SKM-1 (cell line): ENCODE results near the gene CDC42BPA.
"Not testable (repeated sequence)": the region's sequence is repeated elsewhere in the genome, so short reads cannot be mapped to it uniquely, and the experiment has no call there.

ENCODE experiments used
- DNase-seq: peaks from one replicate; lab custom pipeline; 2025; ENCODE audit not compliant: unreplicated experiment; lab: John Stamatoyannopoulos, UW

Gene CDC42BPA

DNA sequence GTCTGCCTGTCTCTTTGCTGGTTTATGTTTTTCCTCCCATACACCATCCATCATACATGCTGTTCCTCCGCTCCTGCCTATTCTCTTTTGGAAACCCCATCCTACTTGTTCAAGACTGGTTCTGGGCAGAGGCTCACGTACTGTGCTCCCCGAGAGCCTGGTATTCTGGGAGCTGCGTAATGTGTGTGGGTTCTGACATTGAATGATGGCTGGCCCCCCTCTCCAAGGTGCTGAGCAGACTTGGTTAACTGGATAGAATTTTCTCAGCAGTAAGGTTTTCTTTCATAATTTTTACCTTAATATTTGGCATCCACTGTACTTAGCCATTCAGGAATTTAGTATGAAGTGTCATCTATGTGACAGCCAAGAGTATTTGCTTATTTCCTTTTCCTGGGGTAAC lies 351.6 kb downstream of the CDC42BPA start:
- DNase-seq, result no peak

- no peak for DNase-seq
Measured at GRCh38 chr1:226965581-226966440, 352.5 kb downstream of the CDC42BPA start.

GRCh38 chr1:226964611-226965486 lies 353.4 kb downstream of the CDC42BPA start:
- DNase-seq, result no peak

DNA sequence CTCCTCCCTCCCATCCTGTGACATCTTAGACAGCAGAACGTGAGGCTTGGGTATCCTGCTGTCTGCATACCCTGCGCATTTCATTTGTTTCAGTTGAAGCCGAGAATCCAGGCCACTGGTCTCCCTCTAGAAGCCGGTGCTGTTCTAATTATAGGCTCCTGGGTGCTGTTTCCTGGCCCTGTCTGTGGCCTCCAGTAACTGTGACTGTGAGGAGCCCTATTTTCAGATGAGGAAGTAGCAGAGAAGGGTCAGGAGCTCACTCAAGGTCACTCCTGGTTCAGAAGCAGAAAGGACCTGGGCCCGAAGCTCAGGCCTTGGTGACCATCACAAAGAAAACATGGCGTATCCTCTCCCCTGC lies 354.2 kb downstream of the CDC42BPA start:
- peak; percentile 95 for DNase-seq

DNA sequence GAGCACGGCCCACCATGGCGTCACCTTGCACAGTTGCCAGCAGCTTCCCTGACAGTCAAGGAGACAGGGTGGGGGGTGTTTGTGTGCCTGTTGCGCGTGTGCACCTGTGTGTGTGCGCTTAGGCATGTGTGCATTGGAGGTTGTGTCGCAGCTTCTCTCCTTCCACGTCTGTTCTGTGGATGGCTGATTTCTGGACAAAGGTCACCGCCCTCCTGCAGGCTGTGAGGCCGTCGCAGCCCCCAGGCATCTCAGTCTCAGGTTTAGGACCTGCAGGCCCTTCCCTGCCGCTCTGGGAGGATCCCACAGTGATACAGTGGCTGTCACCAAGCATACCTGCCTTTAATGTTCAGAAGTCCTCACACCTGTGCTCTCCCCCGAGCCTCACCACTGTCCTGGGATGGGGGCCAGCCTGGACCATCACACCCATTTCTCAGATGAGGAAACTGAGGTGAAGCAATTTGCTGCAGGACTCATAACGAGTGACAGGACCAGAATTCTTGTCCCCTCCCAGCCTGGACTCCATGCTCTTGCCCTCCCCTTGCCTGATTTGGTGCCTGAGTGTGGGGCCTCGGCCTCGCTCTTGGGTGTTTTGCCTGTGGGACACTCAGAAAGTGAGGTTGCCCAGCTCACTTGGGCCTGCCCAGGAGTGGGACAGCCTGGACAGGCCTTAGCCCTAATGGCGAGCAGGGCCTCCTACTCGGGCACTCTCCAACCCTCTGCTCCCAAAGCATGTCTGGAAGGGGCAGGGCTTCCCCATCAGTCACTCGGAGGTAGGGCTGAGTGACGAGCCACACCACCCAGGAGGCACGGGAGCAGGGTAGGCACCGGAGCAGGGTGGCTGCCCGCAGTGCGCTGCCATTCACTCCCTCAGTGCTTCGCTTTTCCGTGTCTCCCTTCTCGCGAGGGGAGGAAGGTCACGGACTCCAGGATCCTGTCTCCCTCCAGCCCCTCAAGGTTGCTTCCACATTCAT lies 355.6 kb downstream of the CDC42BPA start:
- no peak for DNase-seq

DNA sequence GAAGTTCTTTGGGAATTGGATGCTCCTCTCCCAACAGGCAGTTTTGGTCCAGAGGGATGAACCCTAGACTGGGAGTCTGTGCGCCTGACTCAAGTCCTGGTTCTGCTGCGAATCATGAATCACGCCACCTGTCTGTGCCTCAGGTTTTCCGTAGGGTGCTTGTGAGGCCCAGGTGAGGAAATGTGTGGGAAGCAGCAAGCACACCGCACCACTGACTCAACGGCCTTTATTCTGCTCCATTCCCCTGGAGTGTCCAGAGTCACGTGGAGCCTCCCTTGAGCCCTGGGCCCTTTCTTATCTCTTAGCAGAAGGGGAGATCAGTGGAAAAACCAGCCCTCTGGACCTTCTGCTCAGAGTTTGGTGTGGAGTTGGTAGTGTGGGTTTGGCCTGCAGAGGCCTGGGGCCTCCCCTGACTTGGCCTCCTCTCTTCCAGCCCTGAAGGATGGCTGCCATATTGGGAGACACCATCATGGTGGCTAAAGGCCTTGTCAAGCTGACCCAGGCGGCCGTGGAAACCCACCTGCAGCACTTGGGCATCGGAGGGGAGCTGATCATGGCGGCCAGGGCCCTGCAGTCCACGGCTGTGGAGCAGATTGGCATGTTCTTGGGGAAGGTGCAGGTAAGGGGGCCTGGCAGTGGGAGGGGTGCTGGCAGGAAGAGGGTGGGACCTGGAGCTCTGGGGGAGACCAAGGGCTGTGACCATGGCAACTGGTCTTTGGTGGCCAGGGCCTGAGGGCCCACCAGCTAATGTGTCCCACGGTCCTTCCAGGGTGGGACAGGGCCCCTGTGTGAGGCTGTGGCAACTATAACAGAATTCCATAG lies 357.1 kb downstream of the CDC42BPA start:
- no peak for DNase-seq

DNA sequence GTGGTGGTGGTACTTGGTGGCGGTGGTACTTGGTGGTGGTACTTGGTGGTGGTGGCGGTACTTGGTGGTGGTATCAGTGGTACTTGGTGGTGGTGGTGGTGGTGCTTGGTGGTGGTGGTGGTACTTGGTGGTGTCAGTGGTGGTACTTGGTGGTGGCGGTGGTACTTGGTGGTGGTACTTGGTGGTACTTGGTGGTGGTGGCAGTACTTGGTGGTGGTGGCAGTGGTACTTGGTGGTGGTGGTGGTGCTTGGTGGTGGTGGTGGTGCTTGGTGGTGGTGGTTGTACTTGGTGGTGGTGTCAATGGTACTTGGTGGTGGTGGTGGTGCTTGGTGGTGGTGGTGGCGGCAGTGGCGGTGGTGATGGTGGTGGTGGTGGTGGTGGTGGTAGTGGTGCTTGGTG lies 358.0 kb downstream of the CDC42BPA start:
- DNase-seq, result no peak

GRCh38 chr1:226958300-226958699 lies 360.0 kb downstream of the CDC42BPA start:
- DNase-seq, result no peak

- DNase-seq, result no peak
Measured at GRCh38 chr1:226957714-226958113, 360.6 kb downstream of the CDC42BPA start.

DNA sequence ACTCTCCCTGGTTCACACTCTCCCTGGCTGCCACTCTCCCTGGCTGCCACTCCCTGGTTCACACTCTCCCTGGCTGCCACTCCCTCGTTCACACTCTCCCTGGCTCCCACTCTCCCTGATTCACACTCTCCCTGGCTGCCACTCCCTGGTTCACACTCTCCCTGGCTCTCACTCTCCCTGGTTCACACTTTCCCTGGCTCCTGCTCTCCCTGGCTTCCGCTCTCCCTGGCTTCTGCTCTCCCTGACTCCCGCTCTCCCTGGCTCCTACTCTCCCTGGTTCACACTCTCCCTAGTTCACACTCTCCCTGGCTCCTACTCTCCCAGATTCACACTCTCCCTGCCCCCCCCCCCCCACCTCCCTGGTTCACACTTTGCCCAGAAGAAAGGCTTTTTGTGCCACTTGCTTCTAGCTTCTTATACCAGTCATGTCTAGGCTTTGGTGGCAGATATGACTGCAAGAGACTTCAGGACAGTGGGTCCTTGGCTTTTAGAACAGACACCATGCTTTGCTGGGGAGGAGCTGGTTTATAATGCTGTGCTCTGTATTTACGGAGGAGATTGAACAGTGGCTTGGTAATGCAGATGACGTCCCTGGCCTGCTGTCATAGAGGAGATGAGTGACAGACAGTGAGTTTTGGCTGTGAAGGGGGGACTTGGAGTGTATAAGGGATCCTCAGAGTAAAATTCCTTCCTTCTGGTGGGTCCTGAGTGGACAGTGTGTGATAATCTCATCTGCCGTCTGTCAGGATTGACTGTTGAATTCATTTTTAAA lies 361.2 kb downstream of the CDC42BPA start:
- no peak for DNase-seq

- DNase-seq, result not testable (repeated sequence)
Measured at GRCh38 chr1:226955857-226956256, 362.4 kb downstream of the CDC42BPA start.

DNA sequence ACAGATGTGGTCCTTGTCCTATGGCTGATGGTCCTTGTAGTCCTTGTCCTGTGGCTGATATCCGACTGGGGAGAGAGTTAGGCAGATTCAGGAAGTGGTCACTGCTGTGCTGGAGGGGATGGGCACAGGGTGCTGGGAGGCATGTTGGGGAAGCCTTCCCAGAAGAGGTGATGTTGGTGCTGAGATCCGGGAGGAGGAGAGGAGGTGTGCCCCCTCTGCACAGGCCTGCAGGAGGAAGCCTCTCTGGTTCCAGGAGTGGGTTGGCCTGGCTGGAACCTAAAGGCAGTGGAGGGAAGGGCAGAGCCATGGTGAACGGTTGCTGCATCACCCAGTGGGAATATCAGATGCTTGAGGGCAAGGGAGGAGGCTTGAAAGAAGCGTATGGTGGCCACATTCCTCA lies 363.5 kb downstream of the CDC42BPA start:
- no peak for DNase-seq

- DNase-seq, result no peak
Measured at GRCh38 chr1:226954337-226954736, 364.0 kb downstream of the CDC42BPA start.

GRCh38 chr1:226953175-226953800 lies 365.0 kb downstream of the CDC42BPA start:
- DNase-seq, result no peak

DNA sequence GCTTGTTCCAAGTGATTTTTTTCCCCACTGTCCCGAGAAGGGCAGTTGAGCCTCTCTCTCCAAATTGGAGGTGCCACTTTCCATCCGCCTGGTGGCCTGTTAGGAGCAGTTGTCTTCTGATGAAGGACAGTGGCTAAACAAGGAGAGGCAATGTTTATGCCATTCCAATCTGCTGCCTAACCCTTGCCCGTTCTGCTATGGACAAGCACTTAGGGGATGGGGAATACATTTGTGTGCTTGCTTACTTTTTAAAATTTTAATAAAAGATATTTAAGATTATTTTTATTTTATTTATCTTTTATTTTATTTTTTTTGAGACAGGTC lies 366.2 kb downstream of the CDC42BPA start:
- no peak for DNase-seq

DNA sequence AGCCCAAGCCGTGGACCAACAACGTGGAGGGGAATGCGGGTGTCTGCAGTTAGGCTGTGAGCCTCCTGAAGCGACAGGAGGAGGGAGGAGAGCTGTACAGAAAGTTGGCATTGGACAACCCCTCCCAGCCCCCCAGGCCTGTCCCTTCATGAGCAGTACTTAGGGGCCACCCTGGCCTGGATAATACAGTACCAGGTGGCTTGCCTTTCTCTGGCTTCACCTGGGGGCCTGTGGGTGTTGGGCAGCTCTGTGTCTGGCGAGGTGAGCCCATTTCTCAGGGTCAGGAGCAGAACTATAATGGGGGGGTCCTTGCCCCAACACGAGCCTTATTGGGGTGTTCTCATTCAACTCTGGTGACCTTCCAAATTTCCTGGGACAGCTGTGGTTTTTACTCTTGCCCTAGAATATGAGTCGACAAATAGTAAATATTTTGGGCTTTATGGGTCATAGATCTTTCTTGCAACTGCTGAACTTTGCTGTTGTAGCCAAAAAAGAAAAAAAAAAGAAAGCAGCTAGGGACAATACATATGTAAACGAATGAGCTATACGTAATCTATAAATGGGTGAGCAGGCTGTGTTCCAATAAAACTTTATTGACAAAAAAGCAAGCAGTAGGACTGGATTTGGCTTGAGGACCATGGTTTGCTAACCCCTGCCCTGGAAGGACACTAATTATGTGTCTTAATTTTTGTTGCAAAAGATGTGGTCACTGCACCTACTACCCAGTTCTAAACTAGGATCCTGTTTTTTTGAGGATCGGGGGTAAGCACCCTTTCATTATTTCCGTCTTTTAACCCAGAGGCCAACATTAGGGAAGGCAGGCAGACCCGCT lies 366.8 kb downstream of the CDC42BPA start:
- peak; percentile 60 for DNase-seq

- DNase-seq, result no peak
Measured at GRCh38 chr1:226950871-226951270, 367.4 kb downstream of the CDC42BPA start.

GRCh38 chr1:226950316-226950715 lies 368.0 kb downstream of the CDC42BPA start:
- DNase-seq, result no peak
